CD8-positive, alpha-beta memory T cell (primary cell): Measurements from ENCODE around the gene KDM7A. TPM values are rescaled to one million over a fixed set of nuclear protein-coding genes. Genes with fewer than 3 reads are reported as not detected.
"Not testable (repeated sequence)": the region's sequence is repeated elsewhere in the genome, so short reads cannot be mapped to it uniquely, and the experiment has no call there.

Source experiments
- CTCF ChIA-PET: fragments of 350-600 bp; sonication (Branson Sonifier 250); formaldehyde crosslinking; loops from one replicate; lab custom pipeline; 2021; ENCODE audit warnings: antibody characterized with exemption; lab: Charles Lee
- POLR2A ChIA-PET: fragments of 350-600 bp; sonication (Branson Sonifier 250); formaldehyde crosslinking; loops from one replicate; lab custom pipeline; 2021; ENCODE audit warnings: antibody characterized with exemption; lab: Charles Lee
- DNase-seq, 5 donors: peaks; one replicate each; pipeline versions ENCODE4 v3.0.0 to v3.0.0-alpha.2; 2020 to 2022; ENCODE audit warnings: mixed read lengths in 1 of 5
- H3K27ac ChIP-seq: one replicate; pipeline ENCODE4 v1.7.0; 2013; ENCODE audit warnings: low read depth, mild to moderate bottlenecking, low read length, moderate library complexity
- H3K27me3 ChIP-seq: 2 replicates; pipeline ENCODE4 v1.7.0; 2013; ENCODE audit warnings: low read length, mild to moderate bottlenecking; ENCODE audit not compliant: insufficient read depth, poor library complexity, severe bottlenecking
- H3K36me3 ChIP-seq: 2 replicates; pipeline ENCODE4 v1.7.0; 2013; ENCODE audit warnings: mild to moderate bottlenecking, low read length, moderate library complexity; ENCODE audit not compliant: insufficient read depth
- H3K4me1 ChIP-seq: 2 replicates; pipeline ENCODE4 v1.7.0; 2013; ENCODE audit warnings: mild to moderate bottlenecking, low read length, moderate library complexity; ENCODE audit not compliant: insufficient read depth
- H3K4me3 ChIP-seq: 2 replicates; pipeline ENCODE4 v1.7.0; 2013; ENCODE audit warnings: mild to moderate bottlenecking, low read length
- H3K9me3 ChIP-seq: 2 replicates; pipeline ENCODE4 v1.7.0; 2013; ENCODE audit warnings: mild to moderate bottlenecking, low read length
- H3K27ac Mint-ChIP-seq, 8 donors: one replicate each; pipeline ENCODE4 v1.8.0; 2020 to 2021; ENCODE audit warnings: mixed read lengths in 8 of 8, mild to moderate bottlenecking in 6 of 8, inconsistent platforms in 3 of 8, moderate library complexity in 3 of 8
- H3K27me3 Mint-ChIP-seq, 2 donors: one replicate each; pipeline ENCODE4 v1.8.0; 2020 to 2021; ENCODE audit warnings: mixed read lengths in 2 of 2, mild to moderate bottlenecking in 1 of 2, moderate library complexity in 1 of 2
- H3K36me3 Mint-ChIP-seq, 3 donors: one replicate each; pipeline ENCODE4 v1.8.0; 2020 to 2021; ENCODE audit warnings: mixed read lengths in 3 of 3, inconsistent platforms in 1 of 3, mild to moderate bottlenecking in 1 of 3
- H3K4me1 Mint-ChIP-seq, 3 donors: one replicate each; pipeline ENCODE4 v1.8.0; 2020 to 2021; ENCODE audit warnings: mixed read lengths in 3 of 3, inconsistent platforms in 1 of 3, mild to moderate bottlenecking in 1 of 3
- H3K4me3 Mint-ChIP-seq, 7 donors: one replicate each; pipeline ENCODE4 v1.8.0; 2020 to 2021; ENCODE audit warnings: mixed read lengths in 7 of 7, mild to moderate bottlenecking in 6 of 7, moderate library complexity in 4 of 7, inconsistent platforms in 2 of 7
- H3K9me3 Mint-ChIP-seq, 5 donors: one replicate each; pipeline ENCODE4 v1.8.0; 2020 to 2022; ENCODE audit warnings: mixed read lengths in 5 of 5, mild to moderate bottlenecking in 3 of 5, moderate library complexity in 2 of 5, inconsistent platforms in 1 of 5
- polyA plus RNA-seq: library from polyadenylated mRNA; unstranded; fragments of 300-500 nt; fragmentation: Illumina TruSeq; gene quantifications from one replicate; pipeline ENCODE4 v1.2.3, GENCODE V29; 2021
- total RNA-seq, 2 experiments: library from RNA; stranded (reverse); gene quantifications; one replicate each; pipeline ENCODE4 v1.2.3, GENCODE V29; 2021

KDM7A gene
- total and polyA plus RNA-seq, 3 experiments from 2014 or later = 3.5 to 8.5 (median 8.2) TPM

GRCh38 chr7:140209866-140210609, 33.3 kb upstream of the KDM7A start:
- no peaks in the 10 kb centered on the region for H3K27me3 ChIP-seq
- Mint-ChIP-seq H3K27ac (peak overlapping the region in 7 of 8 donors; percentile 12 to 90 (median 84)), H3K4me1 (peaks cover 39 to 47% (median 45%) of the 10 kb centered on the region in 3 donors), H3K4me3 (peak overlapping the region; percentile 7 to 77 (median 75)), H3K27me3 (peaks cover 0 to 6% of the 10 kb centered on the region in 2 donors), H3K36me3 (no peaks in the 10 kb centered on the region), H3K9me3 (no peaks in the 10 kb centered on the region)
- no peak overlapping the region for H3K27ac ChIP-seq
- H3K9me3 ChIP-seq = no peaks in the 10 kb centered on the region
- H3K4me3 ChIP-seq = peak overlapping the region; percentile 9
- no peaks in the 10 kb centered on the region for H3K36me3 ChIP-seq
- peak in 3 of 5 donors; percentile 24 to 57 (median 28) for DNase-seq
- peaks cover 26% of the 10 kb centered on the region for H3K4me1 ChIP-seq
- ChIA-PET CTCF (no interaction called here), POLR2A (interaction anchor here (1.2 to 1.9 kb wide), 2 partner anchors 31 to 33 kb away, joined by 3 to 4 read pairs; partner anchors contain the start of gene KDM7A)

DNA sequence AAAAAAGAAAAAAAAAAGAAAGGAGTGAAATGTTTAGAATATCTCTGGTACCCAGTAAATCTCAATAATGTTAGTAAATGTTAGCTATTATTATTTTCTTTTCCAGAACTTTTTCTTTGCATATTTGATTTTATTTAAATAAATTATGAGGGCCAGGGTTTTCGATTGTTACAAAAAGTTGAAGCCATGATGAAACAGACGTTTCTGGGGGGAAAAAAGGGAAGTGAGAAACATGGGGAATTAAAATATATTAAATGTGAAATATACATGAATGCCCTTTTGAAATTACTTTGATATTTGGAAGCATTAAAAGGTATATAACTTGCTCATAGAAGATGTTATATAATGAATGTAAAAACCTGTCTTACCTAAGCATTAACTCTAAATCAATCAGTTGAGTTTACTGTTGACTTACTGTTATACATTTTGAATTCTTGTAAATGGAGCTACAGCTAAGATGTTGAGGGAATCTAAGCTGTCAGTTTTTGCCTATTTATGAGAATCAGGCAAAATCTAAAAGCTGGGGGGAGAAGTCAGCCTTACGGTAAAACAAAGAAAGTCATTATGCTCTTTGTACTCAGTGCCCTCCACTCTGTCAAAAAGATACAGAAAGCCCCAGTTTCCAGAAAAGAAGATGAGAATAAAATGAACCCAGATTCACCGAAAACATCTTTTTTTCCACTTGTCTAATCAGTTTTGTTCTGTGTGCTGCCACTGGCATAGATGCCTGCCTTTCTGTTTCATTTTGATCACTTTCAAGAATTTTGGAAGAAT, 30.0 kb upstream of the KDM7A start:
- ChIA-PET CTCF (no interaction called here), POLR2A (interaction anchor here (0.6 kb wide), 1 partner anchor 98 kb away, joined by 3 read pairs; no protein-coding TSS in a partner anchor)
- no peak for DNase-seq
- no peaks in the 10 kb centered on the region for H3K9me3 ChIP-seq
- H3K36me3 Mint-ChIP-seq = peaks cover 0 to 18% (median 3%) of the 10 kb centered on the region in 3 donors
- H3K4me3 ChIP-seq = no peak overlapping the region
- H3K27me3 ChIP-seq = no peaks in the 10 kb centered on the region
- H3K27me3 Mint-ChIP-seq = peaks cover 0 to 8% of the 10 kb centered on the region in 2 donors
- H3K27ac Mint-ChIP-seq = no peak overlapping the region
- H3K4me1 Mint-ChIP-seq = peaks cover 16 to 21% (median 19%) of the 10 kb centered on the region in 3 donors
- H3K4me3 Mint-ChIP-seq = no peak overlapping the region
- H3K27ac ChIP-seq = no peak overlapping the region
- no peaks in the 10 kb centered on the region for H3K36me3 ChIP-seq
- peaks cover 3 to 9% (median 8%) of the 10 kb centered on the region in 5 donors for H3K9me3 Mint-ChIP-seq
- H3K4me1 ChIP-seq = peaks cover 15% of the 10 kb centered on the region

GRCh38 chr7:140205600-140205999, 28.8 kb upstream of the KDM7A start:
- peaks cover 3 to 9% (median 8%) of the 10 kb centered on the region in 5 donors for H3K9me3 Mint-ChIP-seq
- peaks cover 8% of the 10 kb centered on the region for H3K4me1 ChIP-seq
- no peak overlapping the region for H3K4me3 Mint-ChIP-seq
- H3K27me3 ChIP-seq = no peaks in the 10 kb centered on the region
- peaks cover 0 to 10% of the 10 kb centered on the region in 2 donors for H3K27me3 Mint-ChIP-seq
- no peaks in the 10 kb centered on the region for H3K36me3 ChIP-seq
- no peaks in the 10 kb centered on the region for H3K9me3 ChIP-seq
- ChIA-PET CTCF (no interaction called here), POLR2A (no interaction called here)
- peaks cover 12 to 14% (median 12%) of the 10 kb centered on the region in 3 donors for H3K4me1 Mint-ChIP-seq
- H3K4me3 ChIP-seq = no peak overlapping the region
- no peak overlapping the region for H3K27ac ChIP-seq
- peaks cover 0 to 18% (median 3%) of the 10 kb centered on the region in 3 donors for H3K36me3 Mint-ChIP-seq
- H3K27ac Mint-ChIP-seq = no peak overlapping the region
- DNase-seq = no peak

DNA sequence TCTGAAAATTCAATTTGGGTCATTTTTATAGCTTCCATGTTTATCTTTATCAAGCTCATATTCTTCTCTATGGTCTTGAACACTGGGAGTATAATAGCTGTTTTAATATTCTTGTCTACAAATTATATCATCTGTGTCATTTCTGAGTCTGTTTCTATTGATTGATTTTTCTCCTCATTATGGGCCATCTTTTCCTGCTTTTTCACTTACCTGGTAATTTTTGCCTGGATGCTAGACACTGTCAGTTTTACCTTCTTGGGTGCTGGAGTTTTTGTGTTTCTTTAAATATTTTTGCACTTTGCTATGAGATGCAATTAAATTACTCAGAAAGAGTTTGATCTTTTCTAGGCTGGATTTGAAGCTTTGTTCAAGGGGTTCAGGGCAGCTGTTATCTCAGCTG, 26.8 kb upstream of the KDM7A start:
- peaks cover 0 to 18% (median 3%) of the 10 kb centered on the region in 3 donors for H3K36me3 Mint-ChIP-seq
- ChIA-PET POLR2A (no interaction called here), CTCF (no interaction called here)
- Histone ChIP-seq H3K4me1 (no peaks in the 10 kb centered on the region), H3K4me3 (no peak overlapping the region), H3K27ac (no peak overlapping the region), H3K27me3 (no peaks in the 10 kb centered on the region), H3K9me3 (no peaks in the 10 kb centered on the region), H3K36me3 (no peaks in the 10 kb centered on the region)
- DNase-seq = no peak
- H3K9me3 Mint-ChIP-seq = peaks cover 3 to 9% (median 8%) of the 10 kb centered on the region in 5 donors
- no peaks in the 10 kb centered on the region for H3K4me1 Mint-ChIP-seq
- no peak overlapping the region for H3K27ac Mint-ChIP-seq
- H3K4me3 Mint-ChIP-seq = no peak overlapping the region
- peaks cover 0 to 8% of the 10 kb centered on the region in 2 donors for H3K27me3 Mint-ChIP-seq

GRCh38 chr7:140202942-140203341, 26.2 kb upstream of the KDM7A start:
- H3K27me3 Mint-ChIP-seq, DNase-seq, H3K27me3 ChIP-seq, H3K27ac ChIP-seq, H3K4me1 ChIP-seq, H3K4me3 ChIP-seq, H3K4me3 Mint-ChIP-seq, H3K36me3 ChIP-seq, H3K27ac Mint-ChIP-seq, H3K9me3 Mint-ChIP-seq, H3K4me1 Mint-ChIP-seq, H3K9me3 ChIP-seq: not testable (repeated sequence)
- ChIA-PET POLR2A (interaction anchor here (0.6 kb wide), 1 partner anchor 141 kb away, joined by 3 read pairs; no protein-coding TSS in a partner anchor), CTCF (interaction anchor here (1.6 kb wide), 1 partner anchor 21 kb away, joined by 3 read pairs; no protein-coding TSS in a partner anchor)
- peaks cover 0 to 18% (median 3%) of the 10 kb centered on the region in 3 donors for H3K36me3 Mint-ChIP-seq

GRCh38 chr7:140201393-140201792, 24.6 kb upstream of the KDM7A start:
- ChIA-PET POLR2A (interaction anchor here (0.6 kb wide), 1 partner anchor 27 kb away, joined by 10 read pairs; no protein-coding TSS in a partner anchor), CTCF (interaction anchor here (1.6 kb wide), 1 partner anchor 23 kb away, joined by 3 read pairs; no protein-coding TSS in a partner anchor)
- Mint-ChIP-seq H3K27me3 (peaks cover 0 to 7% of the 10 kb centered on the region in 2 donors), H3K27ac (peak overlapping the region in 1 of 8 donors; percentile 51), H3K4me3 (no peak overlapping the region), H3K9me3 (peaks cover 3 to 9% (median 8%) of the 10 kb centered on the region in 5 donors), H3K36me3 (peaks cover 0 to 18% (median 3%) of the 10 kb centered on the region in 3 donors), H3K4me1 (peaks cover 0 to 4% (median 2%) of the 10 kb centered on the region in 3 donors)
- Histone ChIP-seq H3K36me3 (no peaks in the 10 kb centered on the region), H3K27me3 (no peaks in the 10 kb centered on the region), H3K27ac (no peak overlapping the region), H3K4me3 (no peak overlapping the region), H3K9me3 (no peaks in the 10 kb centered on the region), H3K4me1 (no peaks in the 10 kb centered on the region)
- no peak for DNase-seq

DNA sequence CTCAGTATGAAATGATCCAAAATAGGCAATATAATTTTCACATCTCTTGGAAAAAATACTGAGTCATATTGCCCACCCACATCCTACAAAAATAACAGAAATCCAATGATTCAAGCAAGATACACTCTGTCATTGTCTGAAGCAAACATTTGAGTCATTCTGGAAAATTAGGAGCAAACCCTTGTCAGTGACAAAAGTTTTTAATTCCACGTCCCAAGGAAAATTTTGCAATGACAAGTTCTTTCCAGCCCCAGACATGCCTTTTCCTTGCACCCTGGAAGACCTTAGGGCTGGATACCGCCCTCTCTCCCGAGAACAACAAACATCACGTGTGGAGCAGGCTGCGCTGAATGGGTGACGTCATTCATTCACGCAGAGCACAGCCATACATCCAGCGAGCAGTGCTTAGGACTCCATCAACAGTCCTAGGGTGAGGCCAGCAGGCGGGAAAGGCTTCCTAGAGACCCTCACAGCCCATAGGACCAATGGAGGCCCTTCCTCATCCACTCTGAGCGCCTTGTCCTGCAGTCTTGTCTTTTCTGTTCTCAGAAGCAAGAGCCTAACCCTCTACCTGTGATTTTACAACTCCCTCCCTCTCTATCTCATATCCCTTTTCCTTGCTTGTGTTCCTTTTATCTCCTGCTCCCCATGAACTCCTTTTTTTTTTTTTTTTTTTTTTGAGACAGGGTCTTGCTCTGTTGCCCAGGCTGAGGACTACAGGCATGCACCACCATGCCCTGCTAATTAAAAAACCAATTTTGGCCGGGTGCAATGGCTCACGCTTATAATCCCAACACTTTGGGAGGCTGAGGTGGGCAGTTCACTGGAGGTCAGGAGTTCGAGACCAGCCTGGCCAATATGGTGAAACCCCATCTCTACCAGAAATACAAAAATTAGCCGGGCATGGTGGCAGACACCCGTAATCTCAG, 23.5 kb upstream of the KDM7A start:
- H3K27ac ChIP-seq = no peak overlapping the region
- no peaks in the 10 kb centered on the region for H3K27me3 ChIP-seq
- no peaks in the 10 kb centered on the region for H3K36me3 ChIP-seq
- H3K9me3 ChIP-seq = no peaks in the 10 kb centered on the region
- H3K4me3 ChIP-seq = no peak overlapping the region
- Mint-ChIP-seq H3K4me1 (peaks cover 0 to 4% (median 2%) of the 10 kb centered on the region in 3 donors), H3K27me3 (peaks cover 0 to 7% of the 10 kb centered on the region in 2 donors), H3K36me3 (peaks cover 0 to 18% (median 3%) of the 10 kb centered on the region in 3 donors), H3K9me3 (peaks cover 3 to 9% (median 8%) of the 10 kb centered on the region in 5 donors), H3K4me3 (no peak overlapping the region), H3K27ac (no peak overlapping the region)
- ChIA-PET POLR2A (no interaction called here), CTCF (no interaction called here)
- no peaks in the 10 kb centered on the region for H3K4me1 ChIP-seq
- no peak for DNase-seq
